NCI-H2029 treated with DMSO at 0.1 percent for 48 hours (cell line): ENCODE results near the gene PDAP1.
A peak's percentile ranks its signal among the peaks of the same experiment; 100 is the strongest.

Source experiments
- DNase-seq: peaks from one replicate; lab custom pipeline; 2025; lab: John Stamatoyannopoulos, UW

The PDAP1 gene

DNA sequence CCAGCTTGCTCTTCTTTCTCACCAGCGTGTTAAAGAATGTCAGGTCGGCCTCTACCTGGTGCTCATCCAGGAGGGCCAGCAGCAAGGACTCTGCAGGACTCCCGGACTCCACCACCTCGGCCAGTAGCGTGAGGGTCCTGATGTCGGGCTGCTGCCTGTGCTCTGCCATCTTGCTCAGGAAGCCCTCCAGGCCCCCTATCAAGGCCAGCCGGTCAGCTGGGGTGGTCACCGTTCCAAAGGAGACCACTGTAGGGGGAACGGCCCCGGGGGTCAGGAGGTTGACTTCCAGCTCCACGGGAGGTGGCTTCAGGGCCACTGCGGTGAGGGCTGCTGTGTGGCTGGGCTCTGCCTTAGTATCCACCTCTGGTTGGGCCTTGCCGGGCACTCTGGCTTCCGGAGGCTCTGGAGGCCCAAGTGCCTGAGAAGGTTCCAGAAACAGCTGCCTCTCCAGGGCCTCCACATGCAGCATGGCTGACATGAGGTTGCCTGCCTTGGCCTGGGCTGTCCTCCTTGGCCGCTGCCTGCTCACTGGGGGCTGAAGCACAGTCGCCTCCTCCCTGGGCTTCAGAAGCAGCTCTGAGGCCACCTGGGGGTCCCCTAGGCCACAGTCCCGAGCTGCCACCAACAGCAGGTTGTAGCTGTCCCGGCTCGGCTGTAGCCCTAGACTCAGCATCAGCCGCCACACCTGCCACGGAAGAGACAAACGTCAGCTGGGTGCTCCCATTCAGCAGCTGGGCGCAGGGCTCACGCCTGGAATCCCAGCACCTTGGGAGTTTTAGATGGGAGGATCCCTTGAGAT lies 16.7 kb upstream of the PDAP1 start:
- DNase-seq: no peak

- no peak for DNase-seq
Observed at GRCh38 chr7:99422625-99423024, 14.2 kb upstream of the PDAP1 start.

- DNase-seq: no peak
Observed at GRCh38 chr7:99422186-99422585, 13.8 kb upstream of the PDAP1 start.

- DNase-seq: no peak
Observed at GRCh38 chr7:99420986-99421385, 12.6 kb upstream of the PDAP1 start.

DNA sequence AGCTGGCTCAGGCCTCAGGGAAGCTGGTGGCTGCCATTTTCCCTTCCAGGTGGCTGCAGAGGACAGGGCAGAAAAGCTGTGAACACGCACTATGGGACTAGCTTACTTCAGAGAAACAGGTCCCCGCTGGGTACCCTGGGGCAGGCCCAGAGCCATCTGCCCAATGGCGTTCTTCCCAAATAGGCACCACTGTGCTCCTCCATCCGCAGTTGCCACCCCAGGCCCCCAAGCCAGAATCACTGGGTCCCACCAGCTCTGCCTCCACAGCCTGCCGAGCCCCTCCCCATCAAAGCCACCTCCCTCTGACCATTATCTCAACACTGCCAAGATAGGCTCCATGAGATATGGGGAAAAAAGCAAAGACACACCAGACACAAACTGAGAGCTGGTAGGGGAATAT lies 11.8 kb upstream of the PDAP1 start:
- no peak for DNase-seq

DNA sequence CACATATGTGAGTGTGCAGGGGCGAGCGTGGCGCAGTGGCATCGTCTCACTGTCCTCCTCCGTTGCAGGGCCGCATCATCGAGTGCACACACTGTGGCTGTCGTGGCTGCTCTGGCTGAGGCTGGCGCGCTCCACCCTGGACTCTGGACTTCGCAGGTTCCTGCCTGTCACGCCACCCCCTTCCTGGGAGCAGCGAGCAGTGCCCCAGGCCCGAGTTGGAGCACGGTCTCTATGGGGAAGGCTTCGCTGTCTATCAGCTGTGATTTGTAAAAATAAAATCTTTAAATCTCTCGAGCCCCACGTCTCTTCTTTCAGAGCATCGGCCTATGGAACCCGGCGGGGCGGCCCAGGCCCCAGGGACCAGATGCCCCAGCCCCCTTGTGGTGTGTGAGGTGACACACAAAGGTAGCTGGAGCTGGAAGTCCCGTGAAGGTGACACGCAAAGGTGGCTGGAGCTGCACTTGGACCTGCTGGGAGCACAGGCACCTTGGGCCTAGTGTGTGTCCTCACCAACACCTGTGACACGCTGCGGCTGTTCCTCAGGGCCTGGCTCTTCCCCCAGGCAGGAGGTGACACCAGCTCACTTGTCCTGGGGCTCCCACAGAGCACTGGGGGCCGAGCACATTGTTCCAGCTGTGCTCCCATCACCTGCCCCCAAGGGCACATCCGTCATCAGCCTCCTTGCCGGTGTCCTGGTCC lies 11.1 kb upstream of the PDAP1 start:
- no peak for DNase-seq

GRCh38 chr7:99418260-99418659 lies 9.9 kb upstream of the PDAP1 start:
- DNase-seq: no peak

GRCh38 chr7:99415513-99416127 lies 7.2 kb upstream of the PDAP1 start:
- DNase-seq: peak; percentile 6

DNA sequence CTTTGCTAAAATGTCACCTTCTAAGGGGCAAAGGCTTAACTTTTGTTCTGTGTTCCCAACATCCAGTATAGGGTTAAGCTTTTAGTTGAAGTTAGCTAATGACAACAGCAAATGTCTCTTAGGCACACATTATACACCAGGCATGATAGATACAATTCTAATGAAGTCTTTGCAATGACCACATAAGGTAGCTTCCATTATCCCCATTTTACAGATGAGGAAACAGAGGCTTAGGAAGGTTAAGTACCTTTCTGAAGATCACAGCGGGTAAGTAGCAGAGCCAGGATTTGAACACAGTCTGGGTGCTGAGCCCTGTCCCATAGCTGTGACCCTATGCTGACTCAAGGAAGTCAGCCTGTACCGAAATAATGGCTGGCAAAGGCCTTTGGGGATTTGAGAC lies 2.2 kb upstream of the PDAP1 start:
- no peak for DNase-seq

DNA sequence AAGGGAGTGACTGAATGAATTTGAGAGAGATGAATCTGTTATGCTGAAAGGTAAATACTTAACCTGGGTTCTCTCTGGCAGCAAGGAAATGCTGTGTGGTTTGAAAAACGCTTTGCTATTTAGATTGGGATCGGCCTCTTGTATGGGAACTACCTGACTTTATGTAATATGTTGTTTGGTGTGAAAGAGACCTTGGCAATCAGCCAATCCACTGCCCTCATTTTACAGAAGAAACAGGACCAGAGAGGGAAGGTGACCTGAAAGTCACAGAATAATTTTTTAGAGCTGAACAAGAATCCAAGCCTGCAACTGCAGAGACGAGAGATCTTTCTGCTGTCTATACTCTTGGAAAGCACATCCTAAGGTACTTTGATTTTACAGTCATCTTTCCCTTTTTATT lies 1.4 kb upstream of the PDAP1 start:
- DNase-seq: no peak

GRCh38 chr7:99409192-99409572 lies 785 bp upstream of the PDAP1 start:
- DNase-seq: no peak

GRCh38 chr7:99407872-99408378 lies 472 bp downstream of the PDAP1 start:
- DNase-seq: no peak

DNA sequence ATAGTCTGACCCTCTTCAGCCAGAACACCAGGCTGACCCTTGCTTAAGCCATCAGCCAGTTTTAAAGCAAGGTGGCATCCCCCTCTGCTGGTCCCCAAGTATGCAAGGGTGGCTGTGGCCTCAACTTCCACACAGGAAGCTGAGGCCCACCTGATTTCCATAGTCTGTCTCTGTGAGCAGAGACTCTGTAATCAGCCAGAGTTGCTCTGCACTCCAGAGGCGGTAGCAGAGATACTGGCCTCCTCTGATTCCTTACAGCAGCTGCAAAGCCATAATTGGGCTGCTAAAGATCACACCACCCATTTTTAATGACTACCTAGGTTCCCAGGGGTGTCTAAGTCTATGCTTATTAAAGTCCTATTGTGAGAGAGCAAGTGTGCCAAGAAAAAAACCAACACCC lies 1.8 kb downstream of the PDAP1 start:
- DNase-seq: no peak

DNA sequence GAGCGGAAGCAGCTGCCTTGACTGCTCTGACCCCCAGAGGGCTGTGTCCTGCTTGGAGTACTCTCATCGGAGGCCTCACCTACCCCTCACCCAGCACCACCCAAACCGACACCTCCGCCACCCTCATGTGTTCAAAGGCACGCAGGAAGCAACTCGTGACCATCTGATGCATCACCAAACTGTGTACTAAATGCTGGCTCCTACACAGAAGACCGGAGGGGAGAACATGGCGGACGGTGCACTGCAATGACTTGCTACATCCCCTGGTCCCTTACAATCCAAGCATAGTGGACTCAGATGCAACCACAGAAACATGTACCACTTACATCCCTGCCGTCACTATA lies 3.4 kb downstream of the PDAP1 start:
- no peak for DNase-seq

- DNase-seq: no peak
Observed at GRCh38 chr7:99404235-99404976, 4.0 kb downstream of the PDAP1 start.

DNA sequence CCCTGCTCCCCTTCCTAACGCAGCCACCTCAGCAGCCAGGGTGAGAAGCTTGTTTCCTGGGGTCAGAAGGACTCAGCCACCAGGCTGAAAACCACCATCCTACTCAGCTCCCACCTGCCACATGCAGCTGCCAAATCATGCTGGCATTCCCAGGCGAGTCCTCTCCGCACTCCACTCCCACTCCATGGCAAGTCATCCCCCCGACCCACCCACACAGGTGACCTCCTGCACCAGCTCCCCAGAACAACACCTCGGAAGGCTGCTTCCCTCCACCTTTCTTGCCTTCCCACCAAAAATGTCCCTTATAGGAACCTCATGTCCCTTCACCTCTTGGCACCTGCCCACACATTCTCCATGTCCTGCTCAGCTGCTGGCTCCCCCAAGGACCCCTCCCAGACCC lies 4.6 kb downstream of the PDAP1 start:
- DNase-seq: no peak

- DNase-seq: no peak
Observed at GRCh38 chr7:99402854-99403253, 5.5 kb downstream of the PDAP1 start.

DNA sequence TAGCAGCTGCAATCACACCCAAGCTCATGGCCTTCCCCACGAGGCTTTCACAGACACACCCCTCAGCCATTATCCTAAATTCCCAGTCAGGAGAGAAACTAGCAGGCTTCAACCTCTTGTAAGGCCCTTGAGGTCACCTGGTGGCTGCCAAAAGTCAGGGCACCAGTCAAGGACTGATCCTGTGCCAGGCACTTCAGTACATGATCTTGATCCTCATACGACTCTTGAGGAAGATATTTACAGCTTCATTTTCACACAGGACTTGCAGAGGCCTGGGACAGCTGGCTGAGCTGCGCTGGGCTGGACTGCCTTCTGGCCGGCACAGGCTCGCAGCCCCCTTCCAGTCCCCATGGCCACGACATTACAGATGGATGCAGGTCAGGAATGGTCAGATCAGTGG lies 8.8 kb downstream of the PDAP1 start:
- peak; percentile 57 for DNase-seq

GRCh38 chr7:99398891-99399445 lies 9.4 kb downstream of the PDAP1 start:
- DNase-seq: no peak

DNA sequence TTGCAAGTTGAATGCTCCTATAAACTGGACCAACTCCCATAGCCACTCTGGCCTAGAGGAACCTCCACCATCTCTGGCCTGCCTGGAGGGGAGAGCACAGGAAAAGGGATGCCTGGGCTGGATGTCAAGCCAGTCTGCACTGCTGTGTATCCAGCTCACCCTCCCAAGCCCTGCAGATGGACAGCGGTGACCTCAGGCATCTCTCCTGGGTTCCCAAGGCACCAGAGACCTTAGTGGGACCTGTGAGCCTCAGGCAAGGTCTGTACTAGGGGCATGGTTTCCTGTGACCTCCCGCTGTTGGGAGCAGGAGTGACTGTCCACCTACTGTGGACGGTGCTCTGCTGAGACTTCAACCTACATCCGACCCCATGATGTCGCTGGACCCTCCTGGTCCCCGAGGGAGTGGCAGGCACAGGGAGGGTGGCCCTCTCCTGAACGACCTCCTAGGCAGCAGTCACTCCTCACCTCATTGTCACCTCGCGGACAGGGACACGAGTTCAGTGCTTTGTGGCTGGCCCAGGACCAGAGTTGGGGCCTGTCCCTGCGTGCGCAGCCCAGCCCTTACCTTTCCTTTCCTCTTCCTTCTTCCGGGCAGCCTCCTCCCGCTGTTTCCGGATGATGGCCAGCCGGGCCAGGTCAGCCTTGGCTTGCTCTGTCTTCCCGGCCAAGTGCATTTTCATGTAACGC lies 11.0 kb downstream of the PDAP1 start:
- no peak for DNase-seq
